Measurements from ENCODE around the gene JUNB.

- no peak for TF ChIP-seq CTCF (IDR thresholded peaks at IDR 0.05)
- no peak for TF ChIP-seq POLR2AphosphoS5 (IDR thresholded peaks at IDR 0.05; ENCODE audit: low read depth, low read length)
- TF ChIP-seq SIN3A (IDR thresholded peaks at IDR 0.05; ENCODE audit: borderline replicate concordance, insufficient read depth, low read depth, low read length): no peak
- no peak for TF ChIP-seq REST (IDR thresholded peaks at IDR 0.05; ENCODE audit: insufficient read depth in 1 of 2, low read depth in 2 of 2, low read length in 1 of 2)
These were observed 16.4 kb upstream of the JUNB start, which contains the start of gene HOOK2 for GRCh38 chr19:12774588-12775555.
